Mucosa of stomach (tissue), 1 donor: ENCODE measurements around the gene PCDH1.
"Not testable (repeated sequence)": the region's sequence is repeated elsewhere in the genome, so short reads cannot be mapped to it uniquely, and the experiment has no call there.

Experiments used
- H3K27me3 ChIP-seq: one replicate; pipeline ENCODE4 v1.7.0; 2013; ENCODE audit warnings: mild to moderate bottlenecking, low read length; ENCODE audit not compliant: control insufficient read depth, insufficient read depth
- H3K36me3 ChIP-seq: one replicate; pipeline ENCODE4 v1.7.0; 2013; ENCODE audit warnings: low read length; ENCODE audit not compliant: control insufficient read depth, insufficient read depth
- H3K4me1 ChIP-seq: one replicate; pipeline ENCODE4 v1.7.0; 2013; ENCODE audit warnings: mild to moderate bottlenecking, low read length; ENCODE audit not compliant: control insufficient read depth, insufficient read depth
- H3K4me3 ChIP-seq: one replicate; pipeline ENCODE4 v1.7.0; 2013; ENCODE audit warnings: low read length
- H3K9ac ChIP-seq: one replicate; pipeline ENCODE4 v1.7.0; 2013; ENCODE audit warnings: mild to moderate bottlenecking, low read length, moderate library complexity
- H3K9me3 ChIP-seq: one replicate; pipeline ENCODE4 v1.7.0; 2013; ENCODE audit warnings: mild to moderate bottlenecking, low read length, moderate library complexity; ENCODE audit not compliant: control insufficient read depth
- donor health status: Pancreatic carcinoma.

Gene PCDH1

DNA sequence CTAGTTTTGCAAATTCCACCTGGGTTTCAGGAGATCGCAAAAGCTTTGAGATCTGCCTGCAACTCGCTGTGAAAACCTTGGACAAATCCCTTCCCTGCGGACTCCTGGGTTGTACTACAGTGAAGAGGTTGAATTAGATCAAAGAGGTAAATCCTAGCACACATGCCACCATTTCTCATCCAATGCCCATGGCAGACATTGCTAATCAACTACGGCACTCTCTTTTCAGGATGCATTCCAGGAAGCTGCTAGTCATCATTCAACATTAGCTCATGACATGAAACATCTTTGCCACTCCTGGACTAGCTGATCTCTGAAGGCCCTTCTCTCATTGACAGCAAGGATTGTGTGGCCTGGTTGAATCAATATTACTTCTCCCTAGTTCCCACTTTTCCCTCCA lies 46.1 kb downstream of the PCDH1 start:
- Histone ChIP-seq H3K4me3 (no peak overlapping the region), H3K4me1 (peaks cover 14% of the 10 kb centered on the region), H3K9ac (no peak overlapping the region), H3K27me3 (no peaks in the 10 kb centered on the region), H3K36me3 (no peaks in the 10 kb centered on the region), H3K9me3 (no peaks in the 10 kb centered on the region)

DNA sequence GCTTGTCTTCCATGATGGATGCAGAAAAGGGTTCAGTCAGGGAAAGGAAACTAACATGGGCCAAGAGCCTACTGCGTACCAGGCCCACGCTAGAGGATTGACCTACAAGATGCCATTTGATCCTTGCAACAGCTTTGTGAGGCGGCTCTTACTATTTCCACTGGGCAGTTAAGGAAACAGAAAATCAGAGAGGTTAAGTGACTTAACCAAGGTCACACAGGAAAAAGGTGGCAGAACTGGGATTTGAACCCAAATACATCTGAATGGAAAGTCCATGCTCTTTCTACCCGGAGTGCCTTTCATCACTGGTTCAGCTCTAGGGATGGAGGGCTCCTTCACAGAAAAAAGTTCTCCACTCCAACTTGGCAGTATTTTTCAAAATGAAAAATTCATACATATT lies 50.0 kb downstream of the PCDH1 start:
- no peak overlapping the region for H3K4me3 ChIP-seq
- H3K27me3 ChIP-seq, result no peaks in the 10 kb centered on the region
- H3K36me3 ChIP-seq, result no peaks in the 10 kb centered on the region
- H3K4me1 ChIP-seq, result peaks cover 5% of the 10 kb centered on the region
- no peak overlapping the region for H3K9ac ChIP-seq
- no peaks in the 10 kb centered on the region for H3K9me3 ChIP-seq

DNA sequence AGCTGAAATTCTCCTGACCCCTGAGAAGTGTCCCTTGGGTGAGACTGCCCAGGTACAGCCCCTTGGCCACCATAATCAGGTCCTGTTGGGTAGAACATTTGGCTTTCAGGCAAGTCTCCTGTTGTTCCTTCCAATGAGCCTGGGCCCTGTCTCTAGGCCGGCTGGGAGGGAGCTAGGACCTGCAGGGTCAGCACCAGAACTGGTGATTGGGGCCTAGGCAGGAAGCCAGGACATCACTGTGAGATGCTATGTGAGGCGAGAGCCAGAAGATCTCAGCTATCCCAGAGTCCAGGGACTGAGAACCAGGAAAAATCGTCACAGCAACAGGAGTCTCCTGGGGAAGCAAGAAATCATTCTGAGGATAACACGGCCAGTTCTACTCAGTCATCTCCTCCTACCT lies 51.5 kb downstream of the PCDH1 start:
- Histone ChIP-seq H3K36me3 (no peaks in the 10 kb centered on the region), H3K4me1 (peaks cover 5% of the 10 kb centered on the region), H3K4me3 (no peak overlapping the region), H3K27me3 (no peaks in the 10 kb centered on the region), H3K9me3 (no peaks in the 10 kb centered on the region), H3K9ac (no peak overlapping the region)

DNA sequence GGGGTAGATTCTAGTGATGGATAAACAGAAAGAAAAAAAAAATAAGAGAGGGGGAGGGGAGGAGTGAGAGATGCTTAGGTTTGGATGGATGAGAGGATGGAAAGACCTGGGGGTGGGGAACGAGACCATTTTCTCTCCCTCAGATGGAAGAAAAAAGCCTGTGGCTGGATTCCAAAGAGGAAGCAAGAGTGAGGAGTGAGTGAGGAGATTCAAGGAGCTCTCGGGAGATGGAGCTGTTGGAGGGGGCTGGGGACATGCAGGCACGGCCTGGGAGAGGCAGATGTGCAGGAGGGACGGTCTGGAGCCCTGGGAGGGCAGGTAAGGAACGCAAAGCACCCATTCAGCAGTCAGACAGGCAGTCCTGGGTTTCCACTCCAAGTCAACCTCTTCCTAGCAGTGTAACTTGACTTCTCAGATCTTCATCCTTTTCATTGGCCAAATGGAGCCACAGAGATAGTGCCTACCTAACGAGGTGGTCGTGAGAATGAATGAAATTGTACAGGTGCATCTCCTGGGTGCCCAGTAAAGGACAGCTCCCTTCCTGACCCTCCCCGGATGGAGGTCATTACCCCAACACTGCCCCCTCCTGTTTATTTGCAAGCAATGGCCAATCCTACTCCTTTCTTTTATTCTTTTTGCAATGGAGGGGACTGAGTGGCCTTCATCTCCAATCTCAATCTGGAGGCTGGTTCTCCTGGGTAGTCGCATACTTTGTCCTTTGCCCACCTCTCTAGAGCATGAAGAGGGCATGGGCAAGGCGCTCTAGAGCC lies 52.2 kb downstream of the PCDH1 start:
- Histone ChIP-seq H3K4me1 (peaks cover 5% of the 10 kb centered on the region), H3K27me3 (no peaks in the 10 kb centered on the region), H3K9me3 (no peaks in the 10 kb centered on the region), H3K4me3 (no peak overlapping the region), H3K36me3 (no peaks in the 10 kb centered on the region), H3K9ac (no peak overlapping the region)

DNA sequence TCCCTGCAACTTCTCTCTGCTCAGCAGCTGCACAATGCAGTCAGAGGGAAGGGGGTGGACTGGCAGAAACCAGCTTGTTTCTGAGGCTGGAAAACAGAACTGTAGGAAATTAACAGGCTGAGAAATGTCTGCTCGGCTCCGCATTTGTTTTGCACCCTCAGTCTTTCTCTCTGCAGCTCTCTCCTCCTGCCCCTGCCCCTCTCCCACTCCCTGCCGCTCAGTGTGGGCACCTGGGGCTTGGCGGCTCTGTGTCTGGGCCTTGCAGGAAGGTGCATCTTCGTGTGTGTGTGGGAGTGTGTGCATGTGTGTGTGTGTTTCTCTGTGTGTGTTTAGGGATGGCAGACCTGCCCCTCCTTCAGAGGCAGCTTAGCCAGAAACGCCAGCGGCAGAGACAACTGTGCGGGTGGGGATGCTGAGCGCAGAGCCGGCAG lies 53.0 kb downstream of the PCDH1 start:
- no peak overlapping the region for H3K9ac ChIP-seq
- peaks cover 5% of the 10 kb centered on the region for H3K4me1 ChIP-seq
- no peaks in the 10 kb centered on the region for H3K27me3 ChIP-seq
- H3K36me3 ChIP-seq, result no peaks in the 10 kb centered on the region
- H3K9me3 ChIP-seq, result no peaks in the 10 kb centered on the region
- no peak overlapping the region for H3K4me3 ChIP-seq

DNA sequence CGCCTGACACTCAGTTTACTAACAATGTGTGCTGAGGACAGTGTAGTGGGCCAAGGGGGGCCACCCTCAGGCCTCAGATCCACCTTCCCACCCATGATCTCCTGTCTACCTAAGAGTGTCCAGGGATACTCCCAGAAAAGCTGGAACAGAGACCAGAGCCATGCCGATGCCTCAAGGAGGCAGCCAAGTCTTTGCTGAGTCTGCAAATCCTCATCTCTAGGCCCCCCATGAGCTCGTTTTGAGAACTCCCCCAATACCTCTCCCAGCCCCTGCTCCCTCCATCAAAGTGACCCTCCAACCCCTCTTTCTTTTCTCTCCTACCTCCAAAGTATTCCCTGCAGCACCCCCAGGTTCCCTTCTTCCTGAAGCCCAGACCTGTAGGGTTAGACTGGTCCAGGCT lies 53.5 kb downstream of the PCDH1 start:
- Histone ChIP-seq H3K27me3 (no peaks in the 10 kb centered on the region), H3K9ac (no peak overlapping the region), H3K4me3 (no peak overlapping the region), H3K36me3 (no peaks in the 10 kb centered on the region), H3K4me1 (peaks cover 4% of the 10 kb centered on the region), H3K9me3 (no peaks in the 10 kb centered on the region)

DNA sequence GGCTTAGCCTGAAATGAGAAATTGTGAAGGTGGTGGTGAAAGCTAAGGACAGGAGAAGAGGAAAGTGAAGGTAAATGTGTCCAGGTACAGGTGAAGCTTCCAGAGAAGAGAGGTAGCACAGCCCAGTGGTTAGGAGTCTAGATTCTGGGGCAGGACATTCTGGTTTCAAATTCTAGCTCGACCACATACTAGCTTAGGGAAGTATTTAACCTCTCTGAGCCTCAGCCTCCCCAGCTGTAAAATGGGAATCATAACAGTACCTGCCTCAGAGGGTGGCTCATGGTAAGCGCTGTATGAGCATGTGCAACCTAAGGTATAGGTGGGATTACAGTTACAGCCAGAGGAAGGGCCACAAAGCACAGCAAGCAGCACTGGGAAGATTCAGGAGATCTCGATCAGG lies 55.2 kb downstream of the PCDH1 start:
- Histone ChIP-seq H3K27me3 (no peaks in the 10 kb centered on the region), H3K36me3 (no peaks in the 10 kb centered on the region), H3K9ac (no peak overlapping the region), H3K9me3 (no peaks in the 10 kb centered on the region), H3K4me3 (no peak overlapping the region), H3K4me1 (no peaks in the 10 kb centered on the region)

DNA sequence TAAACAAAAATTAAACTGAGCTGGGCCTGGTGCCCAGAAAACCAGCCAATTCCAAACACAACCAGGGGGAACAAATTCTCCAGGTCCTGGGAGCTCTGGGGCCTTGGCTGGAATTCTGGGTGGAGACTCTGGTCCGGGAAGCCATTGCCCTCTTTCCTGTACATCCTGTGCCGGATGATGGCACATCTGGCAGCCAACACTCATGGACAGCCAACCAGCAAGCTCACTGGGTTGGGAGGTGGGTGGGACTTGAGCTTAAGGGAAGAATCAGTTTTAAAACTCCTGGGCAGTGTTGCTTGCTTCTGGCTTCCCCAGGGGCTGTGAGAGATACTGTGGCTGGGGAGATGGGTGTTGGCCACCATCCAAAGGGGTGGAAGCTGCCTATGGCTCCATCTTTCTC lies 56.1 kb downstream of the PCDH1 start:
- H3K4me3 ChIP-seq, result no peak overlapping the region
- no peaks in the 10 kb centered on the region for H3K4me1 ChIP-seq
- no peaks in the 10 kb centered on the region for H3K9me3 ChIP-seq
- H3K27me3 ChIP-seq, result no peaks in the 10 kb centered on the region
- no peaks in the 10 kb centered on the region for H3K36me3 ChIP-seq
- H3K9ac ChIP-seq, result no peak overlapping the region

DNA sequence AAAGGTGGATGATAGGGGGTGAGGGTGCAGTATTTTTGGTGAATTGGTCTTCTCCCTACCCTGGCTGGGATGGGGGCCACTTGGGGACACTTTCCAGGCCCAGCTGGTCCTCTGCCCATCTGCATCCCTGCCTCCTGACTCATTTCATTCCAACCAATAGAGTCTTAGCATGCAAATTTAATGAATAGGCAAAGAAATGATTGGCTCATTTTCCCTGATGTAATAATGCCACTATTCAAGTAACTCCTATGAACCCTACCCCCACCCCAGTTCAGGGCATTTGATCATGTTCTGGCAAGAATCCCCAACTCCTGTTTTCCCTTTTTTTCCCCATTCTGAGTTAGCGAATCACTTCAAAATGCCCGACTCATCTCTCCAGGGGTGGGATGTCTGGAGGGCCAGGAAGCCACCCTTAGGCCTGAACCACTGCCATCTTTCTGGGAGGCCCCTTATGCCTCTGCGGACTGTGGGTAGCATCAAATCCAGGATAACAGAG lies 56.7 kb downstream of the PCDH1 start:
- H3K9ac ChIP-seq, result no peak overlapping the region
- no peaks in the 10 kb centered on the region for H3K4me1 ChIP-seq
- H3K9me3 ChIP-seq, result no peaks in the 10 kb centered on the region
- no peaks in the 10 kb centered on the region for H3K27me3 ChIP-seq
- H3K4me3 ChIP-seq, result no peak overlapping the region
- no peaks in the 10 kb centered on the region for H3K36me3 ChIP-seq

DNA sequence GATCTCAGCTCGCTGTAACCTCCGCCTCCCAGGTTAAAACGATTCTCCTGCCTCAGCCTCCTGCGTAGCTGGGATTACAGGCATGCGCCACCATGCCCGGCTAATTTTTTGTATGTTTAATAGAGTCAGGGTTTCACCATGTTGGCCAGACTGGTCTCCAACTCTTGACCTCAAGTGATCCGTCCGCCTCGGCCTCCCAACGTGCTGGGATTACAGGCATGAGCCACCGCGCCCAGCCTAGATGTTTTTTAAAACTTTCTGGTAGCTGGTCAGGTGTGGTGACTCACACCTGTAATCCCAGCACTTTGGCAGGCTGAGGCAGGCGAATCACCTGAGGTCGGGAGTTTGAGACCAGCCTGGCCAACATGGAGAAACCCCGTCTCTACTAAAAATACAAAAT lies 57.5 kb downstream of the PCDH1 start:
- not testable (repeated sequence) for H3K27me3 ChIP-seq, H3K9me3 ChIP-seq, H3K4me1 ChIP-seq, H3K9ac ChIP-seq, H3K4me3 ChIP-seq, H3K36me3 ChIP-seq

DNA sequence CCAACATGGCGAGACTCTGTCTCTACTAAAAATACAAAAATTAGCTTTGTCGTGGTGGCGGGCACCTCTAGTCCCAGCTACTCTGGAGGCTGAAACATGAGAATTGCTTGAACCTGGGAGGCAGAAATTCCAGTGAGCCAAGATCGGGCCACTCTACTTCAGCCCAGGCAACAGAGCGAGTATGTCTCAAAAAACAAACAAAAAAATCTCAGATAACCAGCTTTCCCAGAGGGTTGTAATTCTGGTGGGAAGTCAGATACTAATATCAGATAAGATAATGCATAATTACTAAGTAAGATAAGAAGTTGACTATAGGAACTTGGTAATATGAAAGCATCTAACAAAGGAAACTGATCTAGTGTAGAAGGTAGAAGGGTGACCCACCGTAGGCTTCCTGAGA lies 60.6 kb downstream of the PCDH1 start:
- Histone ChIP-seq H3K4me1 (peaks cover 8% of the 10 kb centered on the region), H3K36me3 (no peaks in the 10 kb centered on the region), H3K9ac (no peak overlapping the region), H3K4me3 (no peak overlapping the region), H3K27me3 (no peaks in the 10 kb centered on the region), H3K9me3 (no peaks in the 10 kb centered on the region)

DNA sequence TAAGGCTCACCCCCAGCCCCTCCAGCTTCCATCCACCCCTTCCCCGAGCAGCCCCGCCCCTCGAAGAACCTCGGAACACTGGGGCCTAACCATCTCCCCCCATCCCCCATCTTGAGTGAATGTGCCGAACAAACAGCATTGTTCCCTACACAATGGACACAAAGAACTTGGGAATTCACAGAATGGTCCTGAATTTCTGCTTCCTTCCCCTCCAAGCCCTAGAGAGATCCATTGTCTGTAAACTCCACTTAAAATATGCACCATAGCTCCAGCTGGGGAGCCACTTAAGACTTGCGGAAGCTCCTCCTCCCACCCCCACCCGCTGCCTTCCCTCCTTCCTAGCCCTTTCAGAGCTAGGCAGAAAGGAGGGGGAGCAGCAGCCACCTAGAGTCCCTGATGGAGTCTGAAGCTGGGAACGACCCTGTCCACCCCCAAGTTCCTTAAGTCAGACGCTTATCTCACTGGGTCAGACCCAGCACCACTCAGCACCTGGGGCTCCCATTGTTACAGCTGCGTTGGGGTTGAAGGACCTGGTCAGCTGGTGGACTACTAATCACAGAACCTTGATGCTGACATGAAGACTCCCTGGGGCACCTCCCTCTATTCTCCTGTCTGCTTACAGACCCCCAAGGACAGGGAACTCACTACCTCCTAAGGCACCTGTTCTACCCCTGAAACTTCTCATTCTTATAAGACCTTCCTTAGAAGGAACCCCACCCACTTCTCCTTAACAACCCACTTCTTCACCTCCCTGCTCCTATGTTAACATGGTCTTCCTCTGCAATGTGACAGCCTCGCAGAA lies 61.4 kb downstream of the PCDH1 start:
- Histone ChIP-seq H3K27me3 (peaks cover 5% of the 10 kb centered on the region), H3K4me1 (peaks cover 8% of the 10 kb centered on the region), H3K36me3 (no peaks in the 10 kb centered on the region), H3K9me3 (no peaks in the 10 kb centered on the region), H3K4me3 (no peak overlapping the region), H3K9ac (no peak overlapping the region)
